ENCODE data around the gene ALKBH5.

ALKBH5 gene

GRCh38 chr17:18158022-18158600 is 25.5 kb upstream of the ALKBH5 start:
- peak; percentile 28 for DNase-seq (ENCODE audit: low spot score)

GRCh38 chr17:18159551-18160120 is 24.0 kb upstream of the ALKBH5 start:
- no peak for DNase-seq (ENCODE audit: low spot score)

GRCh38 chr17:18160128-18160856 is 23.3 kb upstream of the ALKBH5 start:
- no peak for DNase-seq (ENCODE audit: low spot score)

GRCh38 chr17:18161207-18162145 is 22.2 kb upstream of the ALKBH5 start:
- DNase-seq (ENCODE audit: low spot score), result no peak

- DNase-seq (ENCODE audit: low spot score), result no peak
Observed at GRCh38 chr17:18163547-18163946, 20.1 kb upstream of the ALKBH5 start.

- DNase-seq (ENCODE audit: low spot score), result no peak
Observed at GRCh38 chr17:18166894-18167293, 16.7 kb upstream of the ALKBH5 start.

- no peak for DNase-seq (ENCODE audit: low spot score)
Observed at GRCh38 chr17:18167421-18167820, 16.2 kb upstream of the ALKBH5 start.

- DNase-seq (ENCODE audit: low spot score), result no peak
Observed at GRCh38 chr17:18172531-18173278, 10.9 kb upstream of the ALKBH5 start.

GRCh38 chr17:18173740-18174139 is 9.9 kb upstream of the ALKBH5 start:
- no peak for DNase-seq (ENCODE audit: low spot score)

GRCh38 chr17:18176176-18176575 is 7.5 kb upstream of the ALKBH5 start:
- no peak for DNase-seq (ENCODE audit: low spot score)

- DNase-seq (ENCODE audit: low spot score), result no peak
Observed at GRCh38 chr17:18177133-18177532, 6.5 kb upstream of the ALKBH5 start.

GRCh38 chr17:18177722-18178121 is 5.9 kb upstream of the ALKBH5 start:
- DNase-seq (ENCODE audit: low spot score), result no peak

GRCh38 chr17:18179196-18179595 is 4.4 kb upstream of the ALKBH5 start:
- DNase-seq (ENCODE audit: low spot score), result no peak

GRCh38 chr17:18179804-18180203 is 3.8 kb upstream of the ALKBH5 start:
- DNase-seq (ENCODE audit: low spot score), result no peak

- no peak for DNase-seq (ENCODE audit: low spot score)
Observed at GRCh38 chr17:18181358-18181757, 2.3 kb upstream of the ALKBH5 start.

- no peak for DNase-seq (ENCODE audit: low spot score)
Observed at GRCh38 chr17:18182110-18182977, 1.3 kb upstream of the ALKBH5 start.

- no peak for DNase-seq (ENCODE audit: low spot score)
Observed at GRCh38 chr17:18182978-18183333, 672 bp upstream of the ALKBH5 start.

- DNase-seq (ENCODE audit: low spot score), result no peak
Observed at GRCh38 chr17:18184143-18185031, 759 bp downstream of the ALKBH5 start.

- DNase-seq (ENCODE audit: low spot score), result no peak
Observed at GRCh38 chr17:18185391-18185790, 1.8 kb downstream of the ALKBH5 start.
